EL (cell line): ENCODE measurements around the gene NUP62.

Source experiments
- DNase-seq: peaks from one replicate; pipeline ENCODE4 v3.0.0-alpha.2; 2016

Gene NUP62

DNA sequence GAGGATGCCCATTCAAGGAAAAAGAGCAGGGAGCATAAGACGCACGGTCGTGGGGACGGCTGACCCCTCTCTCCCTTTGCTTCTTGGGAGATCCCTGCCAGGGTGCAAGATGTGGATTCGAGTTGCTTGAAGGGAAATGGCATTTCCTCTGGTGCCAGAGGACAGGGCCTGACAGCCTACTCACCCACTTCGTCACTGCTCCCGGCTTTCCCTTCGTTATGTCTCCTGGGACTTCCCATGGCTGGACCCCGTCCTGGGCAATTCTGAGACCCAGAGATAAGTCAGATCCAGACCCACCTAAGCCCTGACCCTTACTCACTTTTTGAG lies 50.6 kb downstream of the NUP62 start:
- DNase-seq, result no peak

DNA sequence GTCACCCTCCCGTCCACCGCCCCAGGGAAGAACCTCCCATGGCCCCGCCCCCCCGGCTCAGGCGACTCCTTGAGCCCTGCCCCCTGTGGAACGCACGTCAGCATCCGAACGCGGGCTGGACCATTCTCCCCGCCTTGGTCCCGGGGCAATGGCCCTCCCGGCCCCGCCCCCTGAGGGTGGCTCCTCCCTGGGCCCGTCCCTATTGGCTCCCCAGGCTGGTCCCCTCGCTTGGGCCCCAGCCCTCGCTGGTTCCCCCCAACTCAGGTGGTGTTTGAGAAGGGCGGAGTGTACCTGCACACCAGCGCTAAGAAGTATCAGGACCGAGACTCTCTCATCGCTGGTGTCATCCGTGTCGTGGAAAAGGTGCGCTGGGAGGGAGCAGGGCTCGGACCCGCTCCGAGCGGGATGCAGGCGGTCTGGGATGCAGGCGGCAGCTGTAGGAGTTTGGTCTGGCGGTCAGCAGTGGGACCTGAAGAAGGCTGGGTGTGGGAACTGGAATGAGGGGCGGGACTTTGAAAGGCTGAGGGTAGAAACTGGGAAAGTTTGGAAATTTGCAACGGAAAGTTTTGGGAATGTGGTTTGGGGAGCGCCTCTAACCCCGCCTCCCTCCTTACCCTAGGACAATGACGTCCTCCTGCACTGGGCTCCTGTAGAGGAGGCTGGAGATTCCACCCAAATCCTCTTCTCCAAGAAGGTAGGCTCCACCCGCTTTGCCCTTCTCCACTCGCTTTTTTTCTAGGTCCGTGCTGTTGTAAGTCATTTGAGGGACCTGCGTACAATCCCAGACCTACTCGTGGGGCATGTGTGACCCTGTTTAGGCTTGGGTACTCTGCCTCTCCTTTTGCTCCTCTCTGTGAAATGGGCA lies 51.2 kb downstream of the NUP62 start:
- peak; percentile 98 for DNase-seq

- peak; percentile 100 for DNase-seq
Measured at GRCh38 chr19:49877020-49877878, 52.1 kb downstream of the NUP62 start, which contains the start of the genes AKT1S1 and TBC1D17. Gene AKT1S1 (minus strand): TSS chr19:49877355. CDS start chr19:49873295, 4,060 bp downstream. Gene TBC1D17 (plus strand): TSS chr19:49877702. CDS start chr19:49877724, 22 bp downstream.

DNA sequence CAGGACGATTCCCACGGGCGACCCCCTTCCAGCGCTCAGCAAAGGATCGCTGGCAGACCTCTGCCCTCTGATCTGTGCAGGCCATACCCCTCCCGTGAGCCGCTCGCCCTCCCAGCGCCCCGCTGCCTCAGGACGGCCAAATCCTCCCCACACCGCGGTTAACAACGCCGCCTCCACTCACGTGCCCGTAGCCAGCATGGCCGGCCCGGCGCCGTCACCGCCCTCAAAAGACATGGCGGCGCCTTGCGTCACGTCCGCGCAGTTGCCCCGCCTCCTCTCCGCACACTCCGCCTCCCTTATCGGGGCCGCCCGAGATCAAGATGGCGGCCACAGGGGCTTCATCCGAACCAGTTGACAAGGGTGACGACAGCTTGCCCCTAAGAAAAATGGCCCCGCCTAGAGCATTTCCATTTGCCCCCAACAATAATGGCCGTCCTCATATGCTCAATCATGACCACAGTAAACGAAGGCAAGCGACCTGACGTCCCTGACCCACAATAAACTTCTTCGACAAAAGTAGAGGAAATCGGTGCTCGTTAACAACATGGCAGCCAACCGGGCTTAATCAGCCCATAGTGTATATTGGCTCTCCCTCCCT lies 52.8 kb downstream of the NUP62 start:
- peak; percentile 99 for DNase-seq

DNA sequence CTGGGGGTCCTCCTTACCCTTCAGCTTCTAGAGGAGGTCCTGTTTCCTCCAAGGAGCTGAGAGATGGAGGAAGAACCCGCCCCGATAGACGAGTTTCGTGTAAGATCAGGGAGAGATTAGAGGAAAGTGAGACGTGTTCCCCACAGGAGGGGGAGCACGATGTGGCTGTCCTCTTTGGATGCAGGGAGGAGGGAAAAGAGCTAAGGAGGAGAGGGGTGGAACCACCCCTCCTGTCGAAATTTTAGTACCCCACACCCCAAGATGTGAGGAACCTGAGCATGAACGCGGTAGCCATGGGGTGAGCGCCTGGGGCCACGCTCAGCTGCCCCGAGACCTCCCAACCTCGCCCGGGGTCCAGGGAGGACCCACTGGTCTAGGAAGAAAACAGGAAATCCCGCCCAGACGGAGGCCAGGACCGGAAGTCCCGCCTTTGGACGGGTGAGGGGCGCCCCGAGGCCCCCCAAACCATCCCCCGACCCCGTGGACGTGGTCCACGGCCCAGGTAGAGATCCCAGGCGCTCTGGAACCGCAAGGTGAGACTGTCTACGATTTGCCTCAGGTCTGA lies 53.4 kb downstream of the NUP62 start:
- DNase-seq, result peak; percentile 63

- no peak for DNase-seq
Measured at GRCh38 chr19:49875177-49875576, 54.1 kb downstream of the NUP62 start.

GRCh38 chr19:49874503-49875157 lies 54.7 kb downstream of the NUP62 start:
- DNase-seq, result no peak

DNA sequence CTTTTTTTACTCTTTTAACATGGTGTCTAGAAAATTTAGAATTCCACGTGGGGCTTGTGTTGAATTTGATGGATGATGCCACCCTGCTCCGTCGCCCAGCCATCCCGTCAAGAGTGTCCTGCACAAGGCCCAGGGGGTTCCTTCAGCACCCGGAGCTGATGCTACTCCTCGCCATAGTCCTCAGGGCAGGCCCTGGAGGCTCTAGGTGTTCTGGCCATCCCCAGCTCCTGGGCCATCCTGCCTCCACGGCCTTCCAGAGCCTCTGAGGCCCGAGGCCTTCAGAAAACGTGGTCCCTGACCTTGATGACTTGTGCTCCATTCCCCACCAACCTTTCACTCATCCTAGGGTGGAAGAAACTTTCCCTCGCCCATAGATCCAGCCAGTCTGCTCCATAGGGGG lies 55.5 kb downstream of the NUP62 start:
- no peak for DNase-seq

- no peak for DNase-seq
Measured at GRCh38 chr19:49873129-49873521, 56.2 kb downstream of the NUP62 start.

DNA sequence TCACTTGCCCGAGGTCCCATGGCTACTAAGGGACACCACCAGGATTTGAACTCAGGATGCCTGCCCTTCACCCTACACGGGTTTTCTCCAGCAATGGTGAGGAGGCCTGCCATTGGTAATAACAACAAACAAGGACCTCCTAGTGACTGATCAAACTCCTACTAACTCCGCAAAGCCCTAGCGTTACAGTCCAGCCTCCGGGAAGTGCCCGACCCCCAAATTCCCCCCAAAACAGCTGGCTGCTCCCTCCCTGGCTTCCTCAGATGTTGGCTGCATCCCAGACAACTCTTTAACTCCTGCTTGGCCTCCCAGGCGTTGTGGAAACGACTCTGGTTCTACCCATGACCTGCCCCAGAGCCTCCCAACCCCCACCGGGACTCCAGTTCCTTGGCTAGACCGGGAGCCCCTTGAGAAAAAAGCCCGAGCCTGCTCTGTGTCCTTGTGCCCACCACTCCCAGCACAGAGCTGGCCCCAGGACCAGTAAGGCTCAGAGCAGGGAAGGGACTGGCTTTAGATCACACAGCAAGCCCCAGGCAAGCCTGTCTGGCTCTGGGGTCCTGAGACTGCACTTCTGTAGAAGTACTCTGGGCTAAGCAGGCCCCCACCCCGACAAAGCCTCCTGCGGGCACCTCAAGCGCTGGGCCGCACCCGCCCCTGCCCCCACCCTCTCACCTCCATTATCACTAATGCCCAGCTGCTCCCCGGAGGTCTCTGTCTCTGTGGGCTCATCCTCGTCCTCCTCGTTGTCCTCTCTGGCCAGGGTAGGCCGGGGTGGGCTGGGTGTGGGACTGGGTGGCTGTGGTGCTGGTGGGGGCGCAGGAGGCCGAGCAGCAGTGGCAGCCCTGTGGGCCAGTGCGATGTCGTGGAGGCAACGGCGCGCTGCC lies 56.8 kb downstream of the NUP62 start:
- DNase-seq, result no peak

DNA sequence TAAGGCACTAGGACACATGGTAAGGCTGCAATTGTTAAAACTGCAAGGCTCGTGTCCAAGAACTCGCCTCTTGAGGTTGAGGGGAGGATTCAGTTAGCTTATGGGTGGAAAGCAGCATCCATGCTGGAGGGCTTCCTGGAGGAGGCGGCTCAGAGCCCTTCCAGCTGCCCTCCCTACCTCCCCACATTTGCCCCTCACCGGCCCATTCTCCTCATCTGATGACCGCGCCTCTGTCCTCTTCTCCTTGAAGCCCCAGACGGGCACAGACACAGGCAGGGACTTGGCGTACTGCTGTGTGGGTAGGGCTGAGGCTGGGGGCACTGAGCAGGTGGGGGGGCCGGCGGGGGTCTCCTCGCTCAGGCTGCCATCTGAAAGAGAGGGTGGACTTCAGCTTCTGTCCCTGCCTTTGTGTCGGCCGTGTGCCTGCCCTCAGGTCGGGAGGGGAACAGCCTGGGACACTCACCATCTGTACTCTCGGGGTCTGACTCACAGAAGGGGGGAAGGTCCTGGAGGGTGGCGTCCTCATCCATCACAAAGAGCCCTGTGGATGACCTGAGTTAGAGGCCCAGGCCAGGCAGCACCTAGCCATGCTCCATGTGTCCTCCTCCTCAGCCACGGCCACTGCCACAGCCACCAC lies 57.8 kb downstream of the NUP62 start:
- DNase-seq, result no peak

DNA sequence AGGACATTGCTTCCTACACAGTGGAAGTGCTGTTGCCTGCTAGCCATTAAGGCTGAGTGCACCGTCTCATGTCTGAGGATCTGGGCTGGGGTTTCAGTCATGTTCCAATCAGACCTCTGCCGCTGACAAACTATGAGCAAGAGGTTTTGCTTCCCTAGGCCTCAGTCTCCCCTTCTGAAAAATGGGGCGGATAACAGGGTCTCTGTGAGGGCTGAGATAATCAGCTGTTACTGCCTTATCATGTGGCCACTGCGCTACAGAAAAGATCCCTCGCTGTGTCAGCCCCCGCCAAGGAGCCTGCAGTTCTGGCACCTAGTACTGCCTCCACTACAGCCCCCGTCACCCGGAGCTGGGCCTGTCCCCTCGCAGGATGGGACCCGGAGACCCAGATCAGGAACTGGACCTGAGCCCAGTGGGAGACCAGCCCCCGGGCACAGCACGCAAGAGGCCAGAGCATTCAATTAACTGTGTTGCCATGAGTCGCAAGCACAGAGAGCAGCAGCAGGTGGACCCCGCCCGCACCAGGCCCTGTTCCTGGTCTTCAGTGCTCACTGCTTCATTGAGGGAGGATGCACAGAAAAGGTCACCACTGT lies 58.9 kb downstream of the NUP62 start:
- DNase-seq, result no peak

DNA sequence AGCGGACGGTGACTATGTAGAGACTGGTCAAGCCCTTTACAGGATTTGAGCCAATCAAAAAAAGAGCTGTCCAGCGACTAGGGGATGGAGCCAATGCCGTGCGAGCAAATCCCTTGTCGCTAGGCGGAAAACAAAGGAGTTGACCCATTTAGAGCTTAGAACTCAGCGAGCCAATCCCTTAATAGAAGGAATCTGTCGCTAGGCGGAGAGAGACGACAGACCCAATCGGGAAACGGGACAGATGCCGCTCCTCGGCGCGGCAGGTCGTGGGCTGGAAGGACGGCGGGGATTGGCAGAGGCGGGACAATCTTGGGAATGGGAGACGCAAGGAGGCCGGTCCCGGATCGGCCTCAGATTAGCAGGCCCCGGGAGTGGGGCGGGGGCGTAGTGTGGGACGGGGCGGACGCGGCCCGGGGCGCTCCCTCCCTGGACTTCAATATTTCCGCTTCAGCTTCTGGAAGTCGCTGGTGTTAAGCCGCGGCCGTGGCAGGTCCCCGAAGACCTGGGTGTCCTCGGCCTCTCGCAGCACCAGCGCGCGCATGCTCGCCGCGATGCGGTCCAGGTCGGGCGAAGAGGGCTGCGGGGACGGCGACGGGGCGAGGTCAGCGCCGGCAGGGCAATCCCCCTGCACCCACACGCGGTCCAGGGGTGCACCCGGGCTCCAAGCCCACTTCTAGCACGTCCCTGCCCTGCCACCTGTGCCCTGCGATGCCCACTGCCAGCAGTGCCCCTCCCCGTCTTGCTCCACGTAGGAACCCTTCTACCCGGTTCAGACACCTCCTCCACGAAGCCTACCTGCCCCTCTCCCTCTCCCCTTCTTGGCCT lies 59.6 kb downstream of the NUP62 start:
- peak; percentile 100 for DNase-seq

DNA sequence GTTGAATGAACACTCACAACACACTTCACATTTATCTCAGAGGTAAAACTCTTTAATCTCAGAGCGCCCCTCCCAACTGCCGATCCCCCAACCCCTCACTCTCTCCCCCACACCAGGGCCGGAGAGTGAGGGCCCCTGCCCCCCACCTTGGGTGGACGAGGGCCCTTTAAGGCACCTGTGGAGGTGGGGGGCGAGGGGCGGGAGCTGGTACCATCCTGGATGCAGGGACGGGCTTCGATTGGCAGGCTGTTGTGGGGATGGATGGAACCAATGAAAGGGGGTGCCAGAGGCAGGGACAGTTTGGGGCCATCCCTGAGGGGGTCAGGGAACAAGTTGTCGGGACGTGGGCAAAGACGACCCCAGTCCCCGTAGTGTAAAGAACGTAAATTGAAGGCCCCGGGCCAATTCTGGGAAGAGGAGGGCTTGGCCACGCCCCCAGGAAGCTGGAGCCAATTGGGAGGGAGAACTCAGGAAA lies 60.3 kb downstream of the NUP62 start:
- no peak for DNase-seq

- peak; percentile 95 for DNase-seq
Measured at GRCh38 chr19:49866933-49867782, 62.1 kb downstream of the NUP62 start, which contains the start of gene PNKP. Gene PNKP (minus strand): TSS chr19:49867576. CDS start chr19:49867204, 372 bp downstream.

- no peak for DNase-seq
Measured at GRCh38 chr19:49864890-49865289, 64.4 kb downstream of the NUP62 start.

GRCh38 chr19:49863935-49864320 lies 65.4 kb downstream of the NUP62 start:
- DNase-seq, result no peak

GRCh38 chr19:49863254-49863934 lies 65.9 kb downstream of the NUP62 start:
- DNase-seq, result no peak
